H4 (cell line): ENCODE data around the gene RANBP1. TPM values are rescaled to one million over a fixed set of nuclear protein-coding genes. Genes with fewer than 3 reads are reported as not detected.

Experiments
- DNase-seq: peaks from one replicate; pipeline ENCODE4 v3.0.0-alpha.2; 2015; ENCODE audit warnings: low spot score
- total RNA-seq: library from RNA; depleted of rRNA; stranded (reverse); fragments of >200 nt; shearing (Covaris generic); gene quantifications from 2 replicates; pipeline ENCODE4 v1.2.3, GENCODE V29; 2014

The RANBP1 gene
- total RNA-seq, 1 experiment from 2014 or later, result 623 TPM

DNA sequence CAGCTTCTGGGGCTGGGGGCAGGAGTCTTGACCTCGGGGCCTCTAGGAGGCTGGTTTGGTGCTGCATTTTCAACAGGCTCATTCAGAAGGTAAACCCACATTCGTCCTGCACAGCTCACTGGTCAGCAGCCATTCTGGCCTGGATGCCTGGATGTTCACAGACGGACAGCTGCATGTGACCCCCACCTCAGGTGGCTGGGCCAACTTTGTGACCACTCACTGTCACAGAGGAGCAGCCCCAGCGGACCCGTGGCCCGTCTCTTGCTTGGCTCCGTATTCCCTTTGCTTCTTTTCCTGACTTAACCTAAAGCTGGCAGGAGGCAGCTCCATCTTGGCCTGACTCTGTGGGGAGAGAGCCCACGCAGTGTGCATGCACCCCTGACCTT lies 27.6 kb upstream of the RANBP1 start:
- DNase-seq, result no peak

DNA sequence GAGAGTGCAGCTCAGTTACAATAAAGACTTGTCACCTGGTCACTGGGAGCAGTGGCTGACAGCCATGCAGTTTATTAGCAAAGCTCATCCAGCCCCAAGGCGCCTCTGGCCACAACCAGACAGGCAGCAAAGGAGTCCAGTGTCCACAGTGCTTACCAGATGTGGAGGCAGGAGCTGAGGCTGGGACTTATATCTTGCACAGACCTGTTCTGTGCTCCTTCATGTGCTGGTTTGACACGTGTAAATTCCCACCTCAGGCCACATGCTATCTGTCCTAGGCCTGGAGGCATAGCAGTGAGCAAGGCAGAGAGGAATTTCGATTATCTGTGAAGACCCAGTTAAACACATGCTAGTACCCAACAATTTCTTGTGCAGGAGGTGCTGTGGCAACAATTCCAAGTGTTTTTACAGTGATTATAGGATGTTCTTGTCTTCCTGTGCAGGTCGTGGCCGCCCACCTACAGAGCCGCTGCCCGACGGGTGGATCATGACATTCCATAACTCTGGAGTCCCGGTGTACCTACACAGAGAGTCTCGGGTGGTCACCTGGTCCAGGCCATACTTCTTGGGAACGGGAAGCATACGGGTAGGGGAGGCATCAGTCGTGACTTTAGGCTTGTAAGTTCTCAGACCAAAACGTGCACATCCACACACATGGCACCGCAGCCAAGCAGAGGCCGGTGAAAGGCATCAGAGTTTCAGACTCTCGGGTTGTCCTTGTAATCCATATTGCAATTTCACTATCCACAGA lies 26.5 kb upstream of the RANBP1 start:
- no peak for DNase-seq

- no peak for DNase-seq
Observed at GRCh38 chr22:20089977-20090729, 25.8 kb upstream of the RANBP1 start.

- DNase-seq, result no peak
Observed at GRCh38 chr22:20090730-20091240, 25.1 kb upstream of the RANBP1 start.

DNA sequence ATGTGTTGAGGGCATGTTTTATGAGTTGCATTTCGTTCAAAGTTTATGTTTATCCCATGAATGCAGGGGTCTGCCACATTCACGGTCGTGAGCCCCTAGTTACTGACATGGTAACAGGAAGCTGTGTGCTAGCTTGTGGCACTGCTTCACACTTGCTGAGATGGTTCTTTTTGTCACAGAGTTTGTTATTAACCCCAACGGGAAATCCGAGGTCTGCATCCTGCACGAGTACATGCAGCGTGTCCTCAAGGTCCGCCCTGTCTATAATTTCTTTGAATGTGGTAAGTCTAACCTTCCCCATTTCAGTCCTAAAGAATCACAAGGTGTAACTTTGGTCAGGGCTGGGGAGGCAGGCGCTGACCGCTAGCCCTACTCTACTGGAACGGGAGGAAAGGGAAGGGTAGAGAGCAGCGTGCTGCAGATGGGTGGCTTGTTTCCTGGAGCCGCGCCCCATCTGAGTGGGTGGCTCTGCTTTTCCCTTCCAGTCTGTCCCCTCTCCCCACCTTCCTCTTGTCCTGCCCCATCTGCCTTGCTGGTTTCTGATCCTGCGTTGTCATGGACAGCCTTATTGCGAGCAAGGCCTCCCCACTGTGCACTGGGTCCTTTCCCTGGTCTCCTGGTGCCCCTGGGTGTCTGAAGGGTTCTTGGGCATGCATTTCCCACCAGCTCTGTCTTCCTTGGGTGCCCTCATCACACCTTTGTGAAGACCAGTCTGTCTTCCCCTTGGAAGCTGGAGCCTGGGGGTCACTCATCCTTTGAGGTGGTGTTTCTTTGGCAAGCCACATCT lies 24.0 kb upstream of the RANBP1 start:
- DNase-seq, result no peak

DNA sequence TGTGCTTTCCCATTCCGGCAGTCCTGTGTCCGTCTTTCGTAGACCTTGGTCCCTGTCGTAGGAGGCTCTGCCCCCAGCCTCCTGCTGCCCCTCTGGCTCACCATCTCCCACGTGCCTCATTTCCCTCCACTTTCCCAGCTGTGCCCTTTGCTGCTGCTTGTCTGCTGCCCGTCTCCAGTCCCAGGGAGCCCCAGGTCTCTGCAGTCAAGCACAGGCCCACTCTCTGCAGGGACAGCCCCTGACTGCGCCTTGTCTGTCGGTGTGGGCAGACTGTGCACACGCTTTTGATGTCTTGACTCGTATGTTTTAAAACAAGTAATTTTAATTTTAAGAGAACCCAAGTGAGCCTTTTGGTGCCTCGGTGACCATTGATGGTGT lies 23.4 kb upstream of the RANBP1 start:
- no peak for DNase-seq

DNA sequence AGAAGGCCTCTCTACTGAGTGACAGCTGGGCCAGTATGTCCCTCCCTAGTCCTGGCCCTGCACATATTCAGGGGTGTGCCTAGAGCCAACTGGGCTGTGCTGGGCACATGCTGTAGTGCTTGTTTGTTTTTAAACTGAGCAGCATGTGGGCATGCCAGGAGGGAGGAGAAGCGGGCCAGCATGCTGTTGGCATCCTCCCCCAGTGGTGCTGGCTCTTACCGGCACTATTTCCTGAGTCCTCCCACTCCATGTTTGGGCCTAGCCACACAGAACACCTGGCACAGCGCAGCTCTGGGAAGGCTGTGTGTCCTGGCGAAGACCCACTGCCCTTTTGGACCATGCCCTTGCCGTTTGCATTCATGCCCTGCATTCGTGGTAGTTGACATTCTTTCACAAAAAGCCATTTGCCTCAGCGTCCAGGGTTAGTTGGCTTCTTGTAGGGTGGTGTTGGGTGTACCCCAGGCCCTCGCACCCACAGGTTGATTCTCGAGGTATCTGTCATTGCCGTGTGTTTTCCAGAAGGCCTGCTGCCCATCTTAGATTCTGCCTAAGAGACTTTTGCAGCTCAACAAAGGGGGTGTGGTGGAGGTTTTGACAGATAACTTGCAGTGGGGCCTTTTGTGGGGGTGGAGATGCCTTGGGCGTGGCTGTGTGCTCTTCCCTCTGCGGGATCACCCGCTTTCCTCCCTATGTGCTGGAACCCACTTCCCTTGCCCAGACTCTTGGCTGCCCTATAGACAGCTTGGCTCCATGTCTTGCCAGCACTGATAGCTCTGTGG lies 22.3 kb upstream of the RANBP1 start:
- DNase-seq, result no peak

- no peak for DNase-seq
Observed at GRCh38 chr22:20094197-20094807, 21.6 kb upstream of the RANBP1 start.

GRCh38 chr22:20095521-20095920 lies 20.4 kb upstream of the RANBP1 start:
- no peak for DNase-seq

GRCh38 chr22:20096574-20097420 lies 19.1 kb upstream of the RANBP1 start:
- no peak for DNase-seq

DNA sequence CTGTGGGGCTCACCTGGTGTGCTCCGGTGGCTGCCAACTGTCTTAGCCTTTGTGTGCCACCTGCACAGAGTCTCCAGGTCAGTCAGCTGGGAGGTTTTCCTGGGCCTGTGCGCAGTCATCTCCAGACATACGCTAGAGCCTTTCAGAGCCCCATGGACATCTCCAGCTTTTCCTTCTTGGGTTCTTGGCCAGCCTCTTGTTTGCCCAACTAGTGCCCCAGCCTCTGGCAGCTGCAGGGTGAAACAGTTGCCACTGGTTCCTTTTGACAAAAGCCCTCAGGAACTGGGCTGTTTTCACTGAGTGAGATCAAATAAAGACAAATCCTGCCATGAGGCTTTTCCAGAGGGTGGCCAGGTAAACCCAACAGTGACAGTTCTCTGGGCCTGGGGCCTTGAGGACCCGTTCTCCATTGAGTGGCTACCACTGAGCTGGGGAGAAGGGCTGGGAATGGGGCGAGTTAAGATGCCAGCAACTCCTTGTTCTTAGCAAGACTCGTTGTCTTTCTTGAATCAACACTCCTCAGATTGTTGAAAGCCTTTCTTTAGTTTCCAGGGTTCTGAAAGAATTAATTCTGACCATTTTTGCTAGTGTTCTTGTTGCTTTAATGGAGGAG lies 16.7 kb upstream of the RANBP1 start:
- no peak for DNase-seq

DNA sequence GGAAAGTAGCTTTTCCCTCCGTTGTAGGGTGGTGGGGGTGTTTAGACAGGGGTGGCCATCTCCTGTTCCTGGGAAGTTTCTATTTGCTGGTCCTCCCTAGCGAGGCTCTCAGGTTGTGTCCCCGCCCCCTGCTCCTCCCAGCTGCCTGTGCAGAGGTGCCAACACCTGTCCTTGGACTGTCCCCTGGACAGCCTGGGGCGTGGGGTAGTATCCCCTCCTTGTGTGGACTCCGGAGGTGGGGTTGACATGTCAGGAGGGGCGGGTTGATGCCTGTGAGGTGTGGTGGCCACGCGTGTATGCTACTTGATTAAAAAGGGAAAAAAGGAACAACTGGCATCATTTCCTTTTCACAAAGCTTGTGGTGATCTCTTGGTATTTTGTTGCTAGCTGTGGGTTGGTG lies 14.3 kb upstream of the RANBP1 start:
- DNase-seq, result no peak

DNA sequence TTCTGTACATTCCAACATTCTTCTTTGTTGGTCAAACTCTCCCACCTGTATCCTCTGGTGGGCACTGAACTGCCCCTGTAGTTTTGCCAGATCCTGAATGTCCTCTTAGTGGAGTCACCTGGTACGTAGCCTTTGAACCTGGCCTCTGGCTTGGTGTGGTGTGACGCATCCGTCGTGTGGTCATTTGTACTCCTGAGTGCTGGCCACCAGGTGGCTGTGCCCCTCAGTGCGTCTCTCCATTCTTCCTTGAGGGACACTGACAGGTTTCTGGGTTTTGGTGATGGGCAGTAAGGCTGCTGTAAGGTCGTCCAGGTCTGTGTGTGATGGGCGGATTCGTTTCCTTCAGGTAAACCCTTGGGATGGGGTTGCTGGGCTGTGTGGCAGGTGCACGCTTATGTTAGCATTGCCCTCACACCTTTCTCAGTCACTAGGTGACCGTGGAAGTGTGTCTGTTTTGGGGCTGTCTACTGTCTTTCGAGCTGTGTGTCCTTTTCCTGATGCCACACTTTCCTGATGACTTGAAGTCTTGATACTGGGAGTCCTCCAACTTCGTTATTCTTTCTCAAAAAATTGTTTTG lies 13.6 kb upstream of the RANBP1 start:
- DNase-seq, result no peak

DNA sequence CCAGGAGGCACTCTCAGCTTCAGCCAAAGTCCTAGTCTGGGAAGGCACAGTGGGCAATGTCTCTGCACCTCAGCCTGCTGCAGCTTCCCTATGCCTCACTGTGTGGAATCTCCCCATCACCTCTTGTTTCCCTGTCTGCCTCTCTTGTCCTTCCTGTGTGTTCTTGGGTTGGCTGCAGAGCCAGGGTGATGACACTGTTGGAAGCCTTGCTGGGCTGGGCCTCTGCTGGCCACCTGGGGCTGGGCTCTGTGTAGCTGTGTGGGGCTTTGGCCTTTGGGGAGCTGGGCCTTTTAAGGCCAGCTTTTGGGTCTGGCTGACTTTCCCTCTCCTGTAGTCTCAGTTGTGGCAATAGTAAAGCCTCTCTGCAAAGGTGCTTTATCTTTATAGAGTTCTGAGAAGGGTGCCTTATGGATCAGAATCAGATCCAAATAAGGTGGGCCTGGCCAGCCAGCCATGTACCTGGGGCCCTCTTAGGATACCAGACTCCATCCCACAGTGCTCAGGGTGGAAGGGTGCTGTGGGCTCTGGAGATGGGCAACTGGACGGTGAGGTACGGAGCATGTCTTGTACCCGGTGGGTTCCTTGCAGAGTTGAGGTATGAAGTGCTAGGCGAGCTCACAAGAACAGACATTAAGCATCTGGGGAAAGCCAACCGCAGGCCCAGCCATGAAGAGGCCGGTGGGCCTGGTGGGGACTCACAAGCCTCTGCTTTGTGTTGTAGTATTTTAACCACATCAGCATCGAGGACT lies 10.3 kb upstream of the RANBP1 start:
- DNase-seq, result no peak

DNA sequence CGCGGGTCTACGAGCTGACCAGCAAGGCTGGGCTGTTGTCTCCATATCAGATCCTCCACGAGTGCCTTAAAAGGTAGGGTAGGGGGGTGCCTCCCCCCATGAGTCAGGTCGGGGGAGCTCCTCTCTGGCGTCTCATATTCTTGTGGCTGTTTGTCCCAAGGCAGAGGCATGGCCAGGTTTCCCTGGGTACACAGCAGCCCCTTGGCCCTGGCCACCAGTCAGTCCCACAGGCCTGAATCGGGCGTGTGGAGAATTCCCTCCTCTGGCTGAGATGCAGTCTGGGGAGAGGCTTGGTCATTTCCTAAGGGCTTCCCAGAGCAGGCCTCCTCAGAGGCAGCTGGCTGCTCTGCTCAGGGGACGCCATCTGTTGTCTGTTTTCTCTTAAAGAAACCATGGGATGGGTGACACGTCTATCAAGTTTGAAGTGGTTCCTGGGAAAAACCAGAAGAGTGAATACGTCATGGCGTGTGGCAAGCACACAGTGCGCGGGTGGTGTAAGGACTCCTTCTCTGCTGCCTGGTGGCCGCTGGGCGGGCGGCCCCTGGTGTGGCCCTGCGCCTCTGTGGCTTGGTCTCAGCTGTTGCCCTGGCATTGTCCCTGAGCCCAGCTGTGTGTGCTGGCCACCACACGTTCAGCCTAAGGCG lies 9.6 kb upstream of the RANBP1 start:
- no peak for DNase-seq

- no peak for DNase-seq
Observed at GRCh38 chr22:20106849-20107237, 9.1 kb upstream of the RANBP1 start.

DNA sequence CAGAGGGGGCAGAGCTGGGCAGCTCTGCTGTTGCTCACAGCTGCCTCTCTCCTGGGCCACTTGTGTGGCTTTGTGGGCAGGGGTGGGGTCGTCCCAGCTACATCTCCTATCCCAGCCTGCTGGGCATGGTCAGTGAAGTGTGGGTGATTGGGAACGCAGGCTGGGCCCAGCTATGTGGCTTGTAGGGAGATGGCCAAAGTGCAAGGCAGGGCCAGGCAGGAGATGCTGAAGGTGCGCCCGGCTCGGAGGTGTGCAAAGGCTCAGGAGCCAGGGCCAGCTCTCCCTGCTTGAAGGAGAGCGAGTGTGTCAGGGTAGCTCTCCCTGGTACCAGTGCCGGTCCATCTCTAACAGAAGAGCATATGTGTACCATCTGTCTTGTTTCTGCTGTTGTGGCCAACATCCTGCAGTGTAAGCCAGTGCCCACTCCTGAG lies 8.4 kb upstream of the RANBP1 start:
- DNase-seq, result no peak
